NOMO-1 (cell line): ENCODE results near the gene SEPHS2.
"Not testable (repeated sequence)": the region's sequence is repeated elsewhere in the genome, so short reads cannot be mapped to it uniquely, and the experiment has no call there.

ENCODE experiments used
- DNase-seq, 2 experiments: peaks; one replicate each; lab custom pipeline; 2025; ENCODE audit not compliant: unreplicated experiment in 2 of 2; lab: John Stamatoyannopoulos, UW

Gene SEPHS2

GRCh38 chr16:30470632-30470995 lies 24.9 kb upstream of the SEPHS2 start:
- DNase-seq = no peak

GRCh38 chr16:30470170-30470512 lies 24.5 kb upstream of the SEPHS2 start:
- no peak for DNase-seq

- no peak for DNase-seq
These were observed 18.4 kb upstream of the SEPHS2 start for GRCh38 chr16:30464078-30464477.

GRCh38 chr16:30461426-30461825 lies 15.8 kb upstream of the SEPHS2 start:
- DNase-seq = peak in 1 of 2 experiments; percentile 53

GRCh38 chr16:30459456-30459855 lies 13.8 kb upstream of the SEPHS2 start:
- DNase-seq = no peak

GRCh38 chr16:30458561-30459394 lies 13.1 kb upstream of the SEPHS2 start:
- DNase-seq = peak; percentile 96

- DNase-seq = no peak
These were observed 12.3 kb upstream of the SEPHS2 start for GRCh38 chr16:30457743-30458560.

GRCh38 chr16:30457256-30457655 lies 11.6 kb upstream of the SEPHS2 start:
- no peak for DNase-seq

GRCh38 chr16:30456302-30456701 lies 10.6 kb upstream of the SEPHS2 start:
- DNase-seq = no peak

GRCh38 chr16:30452709-30453580 lies 7.3 kb upstream of the SEPHS2 start:
- DNase-seq = not testable (repeated sequence)

- DNase-seq = no peak
These were observed 3.4 kb upstream of the SEPHS2 start for GRCh38 chr16:30449116-30449435.

- no peak for DNase-seq
These were observed 2.0 kb upstream of the SEPHS2 start for GRCh38 chr16:30447512-30448226.

GRCh38 chr16:30446203-30446595 lies 525 bp upstream of the SEPHS2 start:
- no peak for DNase-seq

GRCh38 chr16:30445149-30445407 lies 596 bp downstream of the SEPHS2 start:
- no peak for DNase-seq

GRCh38 chr16:30444231-30445148 lies 1.2 kb downstream of the SEPHS2 start:
- no peak for DNase-seq

- no peak for DNase-seq
These were observed 2.0 kb downstream of the SEPHS2 start for GRCh38 chr16:30443631-30444030.

GRCh38 chr16:30439720-30440348 lies 5.8 kb downstream of the SEPHS2 start:
- DNase-seq = peak; percentile 34 to 47

- DNase-seq = no peak
These were observed 6.8 kb downstream of the SEPHS2 start for GRCh38 chr16:30438835-30439234.

GRCh38 chr16:30437511-30438046 lies 8.1 kb downstream of the SEPHS2 start:
- DNase-seq = no peak
